ENCODE results near the gene CSMD2. TPM values are rescaled to one million over a fixed set of nuclear protein-coding genes. Genes with fewer than 3 reads are reported as not detected.

The CSMD2 gene
- total RNA-seq, 2 experiments from 2014 or later: not detected

- ChIA-PET CTCF (no interaction called here), POLR2A (no interaction called here)
- intact Hi-C loops (cut with micrococcal nuclease): no loop called here
- ATAC-seq (no peak), DNase-seq (no peak)
- Mint-ChIP-seq H3K27ac (no peak overlapping the region), H3K36me3 (ENCODE audit: low read depth) (no peaks in the 10 kb centered on the region), H3K4me3 (no peak overlapping the region), H3K4me1 (ENCODE audit: low read depth) (no peaks in the 10 kb centered on the region), H3K9me3 (no peaks in the 10 kb centered on the region), H3K27me3 (peaks cover 3% of the 10 kb centered on the region)
- TF ChIP-seq CTCF (IDR thresholded peaks at IDR 0.05): no peak
These were observed 266.6 kb downstream of the CSMD2 start for GRCh38 chr1:33898406-33898805.

- ATAC-seq (no peak), DNase-seq (no peak)
- TF ChIP-seq CTCF (IDR thresholded peaks at IDR 0.05): no peak
- H3K27ac Mint-ChIP-seq: no peak overlapping the region
- intact Hi-C loops (cut with micrococcal nuclease): no loop called here
- no peak overlapping the region for H3K4me3 Mint-ChIP-seq
- H3K27me3 Mint-ChIP-seq: peaks cover 4% of the 10 kb centered on the region
- no peaks in the 10 kb centered on the region for H3K36me3 Mint-ChIP-seq (ENCODE audit: low read depth)
- H3K9me3 Mint-ChIP-seq: no peaks in the 10 kb centered on the region
- POLR2A ChIA-PET: no interaction called here
- H3K4me1 Mint-ChIP-seq (ENCODE audit: low read depth): no peaks in the 10 kb centered on the region
- CTCF ChIA-PET: interaction anchor here (1.7 kb wide), 1 partner anchor 9 kb away, joined by 4 read pairs; no protein-coding TSS in a partner anchor
These were observed 267.8 kb downstream of the CSMD2 start for GRCh38 chr1:33897092-33897725.

DNA sequence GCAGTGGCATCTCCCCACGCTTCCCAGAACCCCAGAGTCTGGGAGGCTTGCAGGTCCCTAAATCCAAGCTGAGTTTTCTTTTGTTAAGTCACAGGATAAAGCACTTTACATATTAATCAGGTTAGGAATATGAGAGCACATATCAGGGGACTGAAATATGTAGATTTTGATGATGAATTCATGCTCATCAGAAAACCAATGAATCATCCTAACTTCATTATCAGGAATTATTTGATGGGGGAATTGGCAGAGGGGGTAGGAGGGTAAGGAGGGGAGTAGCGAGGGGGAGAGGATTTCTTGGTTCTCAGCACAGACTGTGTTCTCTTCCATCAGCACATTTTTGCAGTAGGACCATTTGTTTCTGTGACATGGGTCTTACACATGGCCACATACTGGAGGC is 269.1 kb downstream of the CSMD2 start:
- CTCF ChIA-PET: interaction anchor here (1.7 kb wide), 1 partner anchor 8 kb away, joined by 4 read pairs; no protein-coding TSS in a partner anchor
- peaks cover 4% of the 10 kb centered on the region for H3K27me3 Mint-ChIP-seq
- no peaks in the 10 kb centered on the region for H3K36me3 Mint-ChIP-seq (ENCODE audit: low read depth)
- TF ChIP-seq CTCF (IDR thresholded peaks at IDR 0.05): no peak
- H3K4me1 Mint-ChIP-seq (ENCODE audit: low read depth): no peaks in the 10 kb centered on the region
- DNase-seq (no peak), ATAC-seq (no peak)
- intact Hi-C loops (cut with micrococcal nuclease): no loop called here
- POLR2A ChIA-PET: no interaction called here
- H3K9me3 Mint-ChIP-seq: no peaks in the 10 kb centered on the region
- no peak overlapping the region for H3K4me3 Mint-ChIP-seq
- no peak overlapping the region for H3K27ac Mint-ChIP-seq

DNA sequence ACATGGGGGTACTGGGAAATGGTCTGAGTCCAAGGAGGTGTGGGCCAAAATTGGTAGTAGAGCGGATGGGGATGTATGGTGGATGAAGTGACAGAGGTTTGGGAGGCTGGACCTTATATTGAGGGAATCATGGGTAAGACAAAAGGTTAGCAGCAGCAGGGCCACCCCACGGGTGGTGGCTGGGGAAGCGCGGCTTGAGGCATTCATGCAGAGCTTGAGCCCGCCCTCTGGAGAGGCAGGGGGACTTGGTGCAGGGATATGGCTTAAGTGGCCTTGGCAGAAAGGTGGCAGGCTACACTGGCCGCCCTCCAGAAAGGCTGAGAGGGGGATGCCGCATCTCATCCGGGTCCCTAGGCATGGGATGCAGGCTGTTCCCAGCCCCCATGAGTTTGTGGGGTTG is 269.6 kb downstream of the CSMD2 start:
- DNase-seq (no peak), ATAC-seq (no peak)
- ChIA-PET CTCF (no interaction called here), POLR2A (no interaction called here)
- no peaks in the 10 kb centered on the region for H3K4me1 Mint-ChIP-seq (ENCODE audit: low read depth)
- H3K9me3 Mint-ChIP-seq: no peaks in the 10 kb centered on the region
- intact Hi-C loops (cut with micrococcal nuclease): no loop called here
- H3K36me3 Mint-ChIP-seq (ENCODE audit: low read depth): no peaks in the 10 kb centered on the region
- peaks cover 4% of the 10 kb centered on the region for H3K27me3 Mint-ChIP-seq
- no peak overlapping the region for H3K27ac Mint-ChIP-seq
- no peak overlapping the region for H3K4me3 Mint-ChIP-seq
- TF ChIP-seq CTCF (IDR thresholded peaks at IDR 0.05): no peak

GRCh38 chr1:33893147-33893830 is 271.7 kb downstream of the CSMD2 start:
- no peak overlapping the region for H3K27ac Mint-ChIP-seq
- TF ChIP-seq CTCF (IDR thresholded peaks at IDR 0.05): no peak
- no peaks in the 10 kb centered on the region for H3K36me3 Mint-ChIP-seq (ENCODE audit: low read depth)
- ChIA-PET CTCF (no interaction called here), POLR2A (no interaction called here)
- no peaks in the 10 kb centered on the region for H3K4me1 Mint-ChIP-seq (ENCODE audit: low read depth)
- intact Hi-C loops (cut with micrococcal nuclease): no loop called here
- no peaks in the 10 kb centered on the region for H3K9me3 Mint-ChIP-seq
- no peak overlapping the region for H3K4me3 Mint-ChIP-seq
- H3K27me3 Mint-ChIP-seq: peaks cover 4% of the 10 kb centered on the region
- no peak for ATAC-seq
- DNase-seq: no peak
